HEK293T (cell line): ENCODE results near the gene SH3GLB2.

Experiments used
- BHLHE40 ChIP-seq: fragments of 450-650 bp; IDR thresholded peaks from 2 replicates; pipeline ENCODE4 v1.6.1; 2016; ENCODE audit warnings: mild to moderate bottlenecking, moderate library complexity, borderline replicate concordance
- ELF4 ChIP-seq: fragments of 450-650 bp; IDR thresholded peaks from 2 replicates; pipeline ENCODE4 v1.6.1; 2017; ENCODE audit warnings: antibody characterized with exemption
- FOXM1 ChIP-seq: fragments of 450-650 bp; IDR thresholded peaks from 2 replicates; pipeline ENCODE4 v1.6.1; 2017; ENCODE audit warnings: mild to moderate bottlenecking, borderline replicate concordance
- L3MBTL2 ChIP-seq: fragments of 450-650 bp; conservative IDR thresholded peaks from 2 replicates; pipeline ENCODE4 v1.6.1; 2016; ENCODE audit warnings: mild to moderate bottlenecking
- NFRKB ChIP-seq: fragments of 450-650 bp; IDR thresholded peaks from 2 replicates; pipeline ENCODE4 v1.6.1; 2016; ENCODE audit warnings: mild to moderate bottlenecking, moderate library complexity
- PKNOX1 ChIP-seq: fragments of 450-650 bp; IDR thresholded peaks from 2 replicates; pipeline ENCODE4 v1.6.1; 2016
- SP1 ChIP-seq: fragments of 450-650 bp; IDR thresholded peaks from 2 replicates; pipeline ENCODE4 v1.6.1; 2017
- SUZ12 ChIP-seq: fragments of 450-650 bp; IDR thresholded peaks from 2 replicates; pipeline ENCODE4 v1.6.1; 2016; ENCODE audit warnings: mild to moderate bottlenecking
- ZNF384 ChIP-seq: fragments of 450-650 bp; IDR thresholded peaks from 2 replicates; pipeline ENCODE4 v1.6.1; 2016

DNA sequence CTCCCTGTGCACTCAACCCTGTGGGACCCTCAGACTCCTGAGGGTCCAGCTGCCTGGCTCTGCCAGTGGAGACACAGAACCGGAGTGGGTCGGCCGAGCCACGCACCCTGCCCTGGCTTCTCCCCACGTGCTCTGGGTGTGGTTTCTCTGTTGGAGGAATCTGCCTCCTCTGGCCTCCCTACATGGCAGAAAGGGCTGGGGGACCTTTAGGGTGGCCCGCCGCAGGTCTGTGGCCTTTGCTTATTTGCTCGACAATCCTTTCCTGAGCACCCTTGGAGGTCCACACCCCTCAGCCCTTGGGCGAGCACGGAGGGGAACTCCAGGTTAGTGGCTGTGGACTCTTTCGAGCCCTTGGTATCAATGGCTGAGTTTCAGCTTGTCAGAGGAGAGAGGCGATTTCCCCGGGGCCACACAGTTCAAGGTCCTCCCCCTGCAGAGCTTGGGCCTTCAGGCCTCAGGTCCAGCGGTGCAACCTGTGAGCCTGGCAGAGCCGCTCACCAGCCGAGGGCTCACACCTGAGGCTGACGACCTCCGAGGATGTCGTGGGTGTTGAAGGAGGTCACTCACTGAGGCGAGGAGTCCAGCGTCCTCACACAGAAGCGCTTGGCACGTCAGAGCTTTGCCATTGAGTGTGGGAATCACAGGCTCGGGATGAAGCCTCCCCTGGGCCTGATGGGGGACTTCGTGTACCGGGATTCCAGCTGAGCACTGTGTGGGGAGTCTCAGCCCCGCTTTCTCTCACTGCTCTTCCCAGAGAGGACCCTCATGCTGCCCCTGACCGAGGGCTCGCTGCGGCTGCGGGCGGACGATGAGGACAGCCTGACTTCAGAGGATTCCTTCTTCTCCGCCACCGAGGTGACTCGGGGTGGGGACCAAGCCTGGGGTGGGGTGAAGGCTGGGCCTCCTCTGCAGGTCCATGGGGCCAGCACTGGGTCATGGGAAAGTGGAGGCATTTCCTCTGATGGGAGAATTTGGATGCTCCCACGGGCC lies 32.0 kb upstream of the SH3GLB2 start:
- no peak for TF ChIP-seq SP1
- no peak for TF ChIP-seq ZNF384
- TF ChIP-seq ELF4: no peak
- TF ChIP-seq BHLHE40: no peak
- no peak for TF ChIP-seq SUZ12
- no peak for TF ChIP-seq PKNOX1
- no peak for TF ChIP-seq NFRKB
- TF ChIP-seq FOXM1: no peak
- TF ChIP-seq L3MBTL2: no peak
